Bronchial epithelial cell (primary cell): ENCODE results near the gene SUCLA2. TPM values are rescaled to one million over a fixed set of nuclear protein-coding genes. Genes with fewer than 3 reads are reported as not detected.

Experiments used
- DNase-seq: peaks from one replicate; pipeline ENCODE4 v3.0.0-alpha.2; 2010; ENCODE audit warnings: low read depth
- FAIRE-seq: peaks from 2 replicates; lab custom pipeline; 2011; peaks lifted over from hg19 to GRCh38; lab: Jason Lieb, UNC
- H3K27me3 ChIP-seq: 2 replicates; pipeline ENCODE4 v1.5.1; 2011; ENCODE audit warnings: low read length; ENCODE audit not compliant: control insufficient read depth, insufficient read depth
- H3K36me3 ChIP-seq: 2 replicates; pipeline ENCODE4 v1.5.1; 2011; ENCODE audit warnings: low read length; ENCODE audit not compliant: control insufficient read depth, insufficient read depth
- H3K4me3 ChIP-seq: 2 replicates; pipeline ENCODE4 v1.5.1; 2011; ENCODE audit warnings: mild to moderate bottlenecking, low read depth, low read length, control low read depth
- total RNA-seq: library from RNA; depleted of rRNA; stranded (reverse); fragments of >200 nt; gene quantifications from 2 replicates; pipeline ENCODE4 v1.2.1, GENCODE V29; 2014
- TF ChIP-seq, protein P1 (sequence below): IDR thresholded peaks from 2 replicates; pipeline ENCODE4 v1.5.1; 2011; ENCODE audit warnings: mild to moderate bottlenecking, moderate library complexity, low read length, control low read depth, inconsistent platforms; ENCODE audit not compliant: insufficient read depth, severe bottlenecking

SUCLA2 gene
- 57.4 and 68.9 TPM in 2 replicates for total RNA-seq

GRCh38 chr13:48001114-48001881, at the start of gene SUCLA2:
Gene SUCLA2, minus strand, starts transcription at chr13:48001273. Its CDS starts 4 bp downstream, at chr13:48001269.
- no peak for FAIRE-seq
- DNase-seq, result peak; percentile 73
- H3K4me3 ChIP-seq, result peak within 1 kb of the TSS; percentile 99

DNA sequence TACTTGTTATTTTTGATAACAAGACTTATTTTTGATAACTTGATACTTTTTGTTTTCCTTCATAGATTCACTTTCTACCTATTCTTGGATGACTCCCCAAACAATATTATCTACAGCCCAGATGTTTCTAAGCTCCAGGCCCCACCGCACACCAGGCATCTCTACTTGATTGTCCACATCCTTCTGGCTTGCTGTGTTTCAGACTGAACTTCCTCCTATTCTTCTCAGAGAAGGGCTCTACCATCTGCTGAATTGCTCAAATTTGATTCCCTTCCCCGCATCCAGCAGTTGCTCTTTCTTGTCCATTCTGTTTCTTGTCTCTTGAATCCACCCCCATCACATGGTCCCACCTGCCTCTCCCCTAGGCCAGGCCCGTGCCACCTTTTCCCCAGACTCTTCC, 49.5 kb upstream of the SUCLA2 start:
- Histone ChIP-seq H3K4me3 (no peak overlapping the region), H3K27me3 (no peaks in the 10 kb centered on the region), H3K36me3 (peaks cover 2% of the 10 kb centered on the region)
- TF ChIP-seq, protein P1, sequence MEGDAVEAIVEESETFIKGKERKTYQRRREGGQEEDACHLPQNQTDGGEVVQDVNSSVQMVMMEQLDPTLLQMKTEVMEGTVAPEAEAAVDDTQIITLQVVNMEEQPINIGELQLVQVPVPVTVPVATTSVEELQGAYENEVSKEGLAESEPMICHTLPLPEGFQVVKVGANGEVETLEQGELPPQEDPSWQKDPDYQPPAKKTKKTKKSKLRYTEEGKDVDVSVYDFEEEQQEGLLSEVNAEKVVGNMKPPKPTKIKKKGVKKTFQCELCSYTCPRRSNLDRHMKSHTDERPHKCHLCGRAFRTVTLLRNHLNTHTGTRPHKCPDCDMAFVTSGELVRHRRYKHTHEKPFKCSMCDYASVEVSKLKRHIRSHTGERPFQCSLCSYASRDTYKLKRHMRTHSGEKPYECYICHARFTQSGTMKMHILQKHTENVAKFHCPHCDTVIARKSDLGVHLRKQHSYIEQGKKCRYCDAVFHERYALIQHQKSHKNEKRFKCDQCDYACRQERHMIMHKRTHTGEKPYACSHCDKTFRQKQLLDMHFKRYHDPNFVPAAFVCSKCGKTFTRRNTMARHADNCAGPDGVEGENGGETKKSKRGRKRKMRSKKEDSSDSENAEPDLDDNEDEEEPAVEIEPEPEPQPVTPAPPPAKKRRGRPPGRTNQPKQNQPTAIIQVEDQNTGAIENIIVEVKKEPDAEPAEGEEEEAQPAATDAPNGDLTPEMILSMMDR, result no peak
- DNase-seq (no peak), FAIRE-seq (no peak)

More at GRCh38 chr13:48001114-48001881, at the start of gene SUCLA2:
- Histone ChIP-seq H3K36me3 (peaks cover 1% of the 10 kb centered on the region), H3K27me3 (no peaks in the 10 kb centered on the region)
- TF ChIP-seq, protein P1, result no peak

DNA sequence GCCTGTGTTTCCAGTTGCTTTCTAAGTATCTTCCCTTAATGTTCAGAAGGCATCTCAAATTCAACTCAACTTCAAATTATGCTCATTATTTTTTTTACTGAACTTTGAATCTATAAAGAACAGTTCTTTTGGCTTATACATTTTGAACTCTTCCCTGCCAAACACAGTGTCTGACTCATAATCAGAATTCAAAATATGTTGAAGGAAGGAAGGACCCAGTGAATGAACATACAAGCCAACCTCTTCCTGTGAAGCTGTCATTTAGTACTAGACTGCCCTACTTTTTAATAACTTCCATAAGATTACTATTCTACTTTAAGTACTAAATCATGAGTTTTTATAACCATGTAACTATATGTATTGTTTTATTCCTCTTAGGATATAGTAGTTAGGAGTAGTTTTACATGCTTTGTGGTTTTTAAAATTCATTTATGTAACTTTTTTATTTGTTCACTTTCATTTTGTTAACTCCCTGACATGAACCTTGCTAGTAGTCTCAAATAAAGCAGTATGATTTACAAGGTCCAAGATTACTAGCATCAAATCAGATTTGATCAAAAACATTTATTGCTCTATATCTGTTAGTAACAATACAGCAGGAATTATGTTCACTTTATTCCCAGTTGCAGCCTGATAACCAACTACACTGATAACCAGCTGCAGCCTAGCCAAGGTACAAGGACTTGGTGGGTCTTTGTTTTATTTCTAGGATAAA, 42.9 kb upstream of the SUCLA2 start:
- peaks cover 2% of the 10 kb centered on the region for H3K36me3 ChIP-seq
- FAIRE-seq, result no peak

DNA sequence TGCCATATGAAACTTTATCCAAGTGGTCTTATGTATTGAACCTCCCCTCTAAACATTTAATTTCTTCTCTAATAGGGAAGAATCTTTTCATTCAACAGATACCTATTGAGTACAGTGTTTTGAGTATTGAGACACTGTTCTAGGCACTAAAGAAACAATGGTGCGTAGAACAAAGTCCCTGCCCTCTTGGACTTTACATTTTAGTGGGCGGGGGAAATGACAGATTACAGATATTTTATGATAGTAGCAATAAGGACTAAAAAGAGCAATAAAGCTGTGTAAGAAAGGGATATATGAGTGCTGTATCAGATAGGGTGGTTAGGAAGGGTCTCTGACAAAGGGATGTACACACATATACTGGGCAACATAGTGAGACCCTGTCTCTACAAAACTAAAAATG, 41.8 kb upstream of the SUCLA2 start:
- Histone ChIP-seq H3K4me3 (no peak overlapping the region), H3K27me3 (no peaks in the 10 kb centered on the region), H3K36me3 (peaks cover 2% of the 10 kb centered on the region)
- DNase-seq (no peak), FAIRE-seq (no peak)
- TF ChIP-seq, protein P1, result no peak

More for the DNA sequence above, 42.9 kb upstream of the SUCLA2 start:
- peak; percentile 38 for DNase-seq
- Histone ChIP-seq H3K27me3 (no peaks in the 10 kb centered on the region), H3K4me3 (no peak overlapping the region)
- TF ChIP-seq, protein P1, result no peak

- peaks cover 2% of the 10 kb centered on the region for H3K36me3 ChIP-seq
- TF ChIP-seq, protein P1, result no peak
- FAIRE-seq (no peak), DNase-seq (no peak)
- H3K4me3 ChIP-seq, result no peak overlapping the region
- H3K27me3 ChIP-seq, result no peaks in the 10 kb centered on the region
Measured at GRCh38 chr13:48040896-48041295, 39.8 kb upstream of the SUCLA2 start.
